IPS-15b (cell line): Measurements from ENCODE around the gene C16orf86.
A peak's percentile ranks its signal among the peaks of the same experiment; 100 is the strongest.

Experiments
- H3K27me3 ChIP-seq: one replicate; pipeline ENCODE4 v1.6.1; 2013; ENCODE audit warnings: low read length; ENCODE audit not compliant: control insufficient read depth, insufficient read depth
- H3K36me3 ChIP-seq: one replicate; pipeline ENCODE4 v1.6.1; 2013; ENCODE audit warnings: low read length; ENCODE audit not compliant: control insufficient read depth, insufficient read depth
- H3K4me1 ChIP-seq: one replicate; pipeline ENCODE4 v1.6.1; 2013; ENCODE audit warnings: mild to moderate bottlenecking, low read length; ENCODE audit not compliant: control insufficient read depth, insufficient read depth
- H3K4me3 ChIP-seq: one replicate; pipeline ENCODE4 v1.5.1; 2013; ENCODE audit warnings: low read depth, low read length
- H3K9ac ChIP-seq: one replicate; pipeline ENCODE4 v1.6.1; 2013; ENCODE audit warnings: low read depth, mild to moderate bottlenecking, low read length
- H3K9me3 ChIP-seq: one replicate; pipeline ENCODE4 v1.6.1; 2013; ENCODE audit warnings: mild to moderate bottlenecking, low read length; ENCODE audit not compliant: control insufficient read depth, insufficient read depth

C16orf86 gene

DNA sequence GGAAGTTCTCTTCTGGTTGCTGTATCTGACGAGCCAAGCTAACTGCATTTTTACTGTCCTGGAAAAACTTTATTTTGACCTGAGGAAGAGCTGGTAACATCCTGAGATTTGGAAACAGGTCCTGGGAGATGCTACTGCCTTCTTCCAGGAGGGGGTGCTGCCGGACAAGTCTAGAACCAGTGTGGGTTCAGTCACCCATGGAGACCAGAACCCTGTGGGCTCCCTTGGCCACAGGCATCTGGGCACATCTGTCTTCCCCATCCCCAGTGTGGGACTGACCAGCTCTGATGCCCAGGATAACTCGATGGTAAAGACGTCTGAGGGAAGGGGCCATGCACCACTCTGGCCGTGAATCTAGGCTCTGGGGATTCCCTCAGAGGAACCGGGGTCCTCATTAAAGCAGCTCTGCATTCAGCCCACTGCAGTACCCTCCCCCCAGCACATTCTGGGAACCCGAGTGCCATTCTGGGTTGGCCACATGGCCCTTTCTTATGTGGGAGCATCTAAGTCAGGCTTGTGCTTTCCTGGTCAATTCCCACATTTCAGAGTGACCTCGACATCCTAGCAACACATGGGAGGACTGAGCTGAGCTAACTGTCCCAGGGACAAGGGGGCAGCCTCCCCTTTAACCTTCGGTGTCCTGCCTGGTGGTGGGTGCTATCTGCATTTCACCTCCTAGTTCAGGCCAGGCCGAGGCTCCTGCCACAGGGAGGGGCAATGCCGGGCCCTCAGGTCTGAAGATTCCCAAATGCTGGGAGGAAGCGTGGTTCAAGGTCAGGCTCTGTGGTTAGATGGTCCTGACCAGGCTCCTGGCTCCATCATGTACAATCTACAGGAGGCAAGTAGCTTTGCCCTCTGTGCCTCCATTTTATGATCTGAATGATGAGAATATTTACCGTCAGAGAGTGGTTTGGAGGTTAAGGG lies 6.4 kb downstream of the C16orf86 start:
- Histone ChIP-seq H3K4me3 (no peak overlapping the region), H3K9me3 (no peaks in the 10 kb centered on the region), H3K36me3 (peaks cover 6% of the 10 kb centered on the region), H3K9ac (peak overlapping the region; percentile 37), H3K4me1 (peaks cover 2% of the 10 kb centered on the region), H3K27me3 (no peaks in the 10 kb centered on the region)

DNA sequence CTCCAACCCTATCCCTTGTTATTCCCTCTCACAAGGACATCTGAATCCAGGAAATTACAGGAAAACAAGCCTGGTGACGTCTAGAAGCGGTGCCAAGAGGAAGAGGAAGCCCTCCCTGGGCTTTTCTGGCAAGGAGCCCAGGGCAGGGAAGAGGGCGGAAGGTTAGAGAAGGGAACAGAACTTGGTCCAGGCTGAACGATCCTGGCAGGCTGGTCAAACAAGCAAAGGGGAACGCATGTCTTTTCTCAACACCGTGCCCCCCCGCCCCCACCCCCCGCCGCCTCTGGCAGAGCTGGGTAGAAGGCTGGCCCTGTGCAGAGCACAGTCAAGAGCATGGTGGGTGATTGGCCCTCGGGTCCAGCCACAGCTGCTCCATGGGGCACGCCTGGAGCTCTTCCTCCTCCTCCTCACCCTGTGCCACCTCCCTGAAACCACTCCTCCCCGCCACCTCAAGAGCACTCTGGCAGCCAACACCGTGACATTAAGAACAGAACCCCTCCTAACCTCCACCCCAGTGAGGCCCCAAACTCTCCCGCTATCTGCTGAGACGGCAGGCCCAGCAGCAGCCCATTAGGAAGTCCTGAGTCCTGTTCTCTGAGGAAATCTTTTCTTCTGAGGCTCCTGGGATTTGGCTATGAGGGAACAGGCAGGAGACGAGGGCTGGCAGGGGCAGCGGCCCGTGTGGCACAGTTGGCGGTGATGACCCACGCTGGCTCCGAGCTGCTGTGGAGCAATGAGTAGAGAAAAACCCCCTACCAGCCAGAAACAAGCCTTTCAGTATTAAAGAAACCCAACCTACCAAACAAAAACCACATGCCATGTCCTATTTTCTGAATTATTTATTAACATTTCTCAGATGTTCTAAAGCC lies 7.3 kb downstream of the C16orf86 start:
- Histone ChIP-seq H3K9me3 (no peaks in the 10 kb centered on the region), H3K4me3 (no peak overlapping the region), H3K27me3 (no peaks in the 10 kb centered on the region), H3K4me1 (peaks cover 2% of the 10 kb centered on the region), H3K36me3 (peaks cover 6% of the 10 kb centered on the region), H3K9ac (no peak overlapping the region)

DNA sequence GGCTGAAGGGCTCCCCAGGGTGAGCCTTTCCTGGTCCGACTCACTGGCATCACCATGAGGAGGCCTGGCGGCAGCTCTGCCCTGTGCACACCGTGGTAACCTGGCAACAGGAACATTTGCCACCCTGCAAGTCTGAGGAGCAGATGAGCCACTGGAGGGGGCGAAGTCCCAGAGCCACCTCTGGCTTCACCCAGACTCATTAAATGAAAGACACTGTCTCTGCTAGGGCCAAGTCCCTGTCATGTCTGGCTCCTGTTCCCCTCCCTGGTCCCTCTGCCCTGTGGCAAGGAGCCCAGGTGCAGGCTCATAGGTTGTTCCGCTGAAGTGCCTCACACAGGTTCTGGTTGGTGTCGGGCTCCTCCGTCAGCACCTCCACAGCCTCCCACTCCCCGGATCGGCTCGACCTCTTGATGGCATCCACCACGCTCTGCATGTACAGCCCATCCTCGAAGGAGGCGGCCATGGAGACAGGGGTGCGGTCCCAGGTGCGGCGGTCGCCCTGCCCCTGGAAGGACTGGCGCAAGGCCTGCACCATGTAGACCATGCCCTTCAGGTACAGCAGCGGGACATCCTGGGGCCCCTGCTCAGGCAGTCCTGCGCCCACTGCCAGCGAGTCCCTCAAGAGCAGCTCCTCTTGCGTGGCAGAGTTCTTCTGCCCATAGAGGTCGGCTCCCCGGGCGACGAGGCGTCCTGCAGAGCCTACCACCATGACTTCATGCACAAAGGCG lies 8.4 kb downstream of the C16orf86 start:
- H3K4me1 ChIP-seq: peaks cover 2% of the 10 kb centered on the region
- H3K27me3 ChIP-seq: no peaks in the 10 kb centered on the region
- no peak overlapping the region for H3K9ac ChIP-seq
- peaks cover 6% of the 10 kb centered on the region for H3K36me3 ChIP-seq
- no peak overlapping the region for H3K4me3 ChIP-seq
- no peaks in the 10 kb centered on the region for H3K9me3 ChIP-seq

- no peak overlapping the region for H3K4me3 ChIP-seq
- no peak overlapping the region for H3K9ac ChIP-seq
- no peaks in the 10 kb centered on the region for H3K9me3 ChIP-seq
- no peaks in the 10 kb centered on the region for H3K27me3 ChIP-seq
- H3K4me1 ChIP-seq: peaks cover 2% of the 10 kb centered on the region
- peaks cover 6% of the 10 kb centered on the region for H3K36me3 ChIP-seq
Measured at GRCh38 chr16:67675579-67675935, 8.9 kb downstream of the C16orf86 start.

DNA sequence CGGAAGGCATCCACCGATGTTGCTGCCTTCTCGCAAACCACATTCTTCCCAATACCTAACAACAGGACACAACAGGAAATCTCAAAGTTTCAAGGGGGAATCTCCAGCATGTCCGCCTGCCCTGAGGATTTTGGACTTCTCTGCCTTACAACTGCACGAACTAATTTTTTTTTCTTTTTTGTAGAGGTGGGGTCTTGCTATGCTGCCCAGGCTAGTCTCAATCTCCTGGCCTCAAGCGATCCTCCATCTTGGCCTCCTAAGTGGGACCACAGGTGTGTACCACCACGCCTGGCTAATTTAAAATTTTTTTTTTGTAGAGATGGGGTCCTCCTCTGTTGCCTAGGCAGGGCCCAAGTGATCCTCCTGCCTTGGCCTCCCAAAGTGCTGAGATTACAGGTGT lies 9.4 kb downstream of the C16orf86 start:
- H3K27me3 ChIP-seq: no peaks in the 10 kb centered on the region
- no peak overlapping the region for H3K9ac ChIP-seq
- H3K9me3 ChIP-seq: no peaks in the 10 kb centered on the region
- peaks cover 2% of the 10 kb centered on the region for H3K4me1 ChIP-seq
- H3K36me3 ChIP-seq: peaks cover 6% of the 10 kb centered on the region
- no peak overlapping the region for H3K4me3 ChIP-seq

- Histone ChIP-seq H3K36me3 (peaks cover 6% of the 10 kb centered on the region), H3K27me3 (no peaks in the 10 kb centered on the region), H3K9me3 (no peaks in the 10 kb centered on the region), H3K4me1 (peaks cover 2% of the 10 kb centered on the region), H3K4me3 (no peak overlapping the region), H3K9ac (no peak overlapping the region)
Measured at GRCh38 chr16:67676516-67676915, 9.9 kb downstream of the C16orf86 start.

DNA sequence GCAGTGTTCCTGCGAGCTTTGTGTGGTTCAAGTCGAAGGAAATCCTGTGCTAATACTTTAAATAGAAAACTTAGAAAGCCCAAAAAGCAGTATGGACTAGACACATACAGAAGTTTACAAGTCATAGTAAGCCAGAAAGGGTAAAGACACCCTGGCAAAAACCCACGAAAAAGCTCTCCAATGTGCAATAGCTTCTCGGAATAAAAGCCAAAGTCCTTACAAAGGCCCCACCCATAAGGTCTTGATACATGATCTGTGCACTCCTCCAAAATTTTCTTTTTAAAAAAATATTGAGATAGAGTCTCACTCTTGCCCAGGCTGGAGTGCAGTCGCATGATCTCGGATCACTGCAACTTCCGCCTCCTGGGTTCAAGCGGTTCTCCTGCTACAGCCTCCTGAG lies 10.3 kb downstream of the C16orf86 start:
- H3K27me3 ChIP-seq: no peaks in the 10 kb centered on the region
- H3K4me1 ChIP-seq: peaks cover 2% of the 10 kb centered on the region
- H3K9me3 ChIP-seq: no peaks in the 10 kb centered on the region
- no peak overlapping the region for H3K4me3 ChIP-seq
- no peak overlapping the region for H3K9ac ChIP-seq
- peaks cover 6% of the 10 kb centered on the region for H3K36me3 ChIP-seq

DNA sequence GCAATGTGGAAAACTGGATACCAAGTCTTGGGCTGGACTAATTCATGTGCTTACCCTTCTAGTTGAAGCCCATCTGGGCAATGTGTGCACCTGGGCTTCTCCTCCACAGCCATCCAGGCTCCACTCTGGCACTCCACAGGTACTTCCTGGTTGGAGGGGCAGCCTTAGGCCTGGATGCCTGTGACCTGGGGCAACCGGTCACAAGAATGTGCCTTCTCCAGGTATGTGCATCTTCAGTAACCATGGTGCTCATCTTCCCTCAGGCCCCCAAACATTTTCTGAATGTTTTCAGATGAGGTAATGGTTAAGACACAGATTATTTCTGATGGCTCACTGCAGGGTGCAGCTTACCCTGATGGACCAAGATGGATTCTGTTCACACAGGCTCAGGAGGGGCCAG lies 11.1 kb downstream of the C16orf86 start:
- Histone ChIP-seq H3K9ac (no peak overlapping the region), H3K36me3 (peaks cover 6% of the 10 kb centered on the region), H3K4me3 (no peak overlapping the region), H3K4me1 (peaks cover 2% of the 10 kb centered on the region), H3K9me3 (no peaks in the 10 kb centered on the region), H3K27me3 (no peaks in the 10 kb centered on the region)

DNA sequence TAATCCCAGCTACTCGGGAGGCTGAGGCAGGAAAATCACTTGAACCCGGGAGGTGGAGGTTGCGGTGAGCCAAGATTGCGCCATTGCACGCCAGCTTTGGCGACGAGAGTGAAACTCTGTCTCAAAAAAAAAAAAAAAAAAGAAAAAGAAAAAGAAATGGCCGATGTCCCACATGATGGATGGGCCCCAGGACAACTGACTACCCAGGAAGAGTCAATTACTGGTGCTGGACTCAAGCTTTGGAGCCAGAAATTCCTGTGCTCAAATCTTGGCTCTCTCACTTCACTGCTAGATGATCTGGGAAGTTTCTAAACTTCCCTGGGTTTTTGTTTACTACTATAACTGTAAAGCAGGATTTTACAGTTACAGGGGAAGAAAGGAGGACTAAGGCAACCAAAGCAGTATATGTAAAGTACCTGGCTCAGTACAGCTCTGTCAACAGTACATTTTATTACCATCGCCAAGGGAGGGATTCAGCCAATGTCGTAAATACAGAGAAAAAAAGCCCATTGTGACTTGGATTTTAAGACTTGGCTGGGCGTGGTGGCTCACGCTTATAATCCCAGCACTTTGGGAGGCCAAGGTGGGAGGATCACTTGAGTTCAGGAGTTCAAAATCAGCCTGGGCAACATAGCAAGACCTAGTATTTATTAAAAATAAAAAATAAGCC lies 11.9 kb downstream of the C16orf86 start:
- no peak overlapping the region for H3K4me3 ChIP-seq
- no peaks in the 10 kb centered on the region for H3K4me1 ChIP-seq
- no peaks in the 10 kb centered on the region for H3K27me3 ChIP-seq
- H3K36me3 ChIP-seq: peaks cover 6% of the 10 kb centered on the region
- no peaks in the 10 kb centered on the region for H3K9me3 ChIP-seq
- H3K9ac ChIP-seq: no peak overlapping the region

DNA sequence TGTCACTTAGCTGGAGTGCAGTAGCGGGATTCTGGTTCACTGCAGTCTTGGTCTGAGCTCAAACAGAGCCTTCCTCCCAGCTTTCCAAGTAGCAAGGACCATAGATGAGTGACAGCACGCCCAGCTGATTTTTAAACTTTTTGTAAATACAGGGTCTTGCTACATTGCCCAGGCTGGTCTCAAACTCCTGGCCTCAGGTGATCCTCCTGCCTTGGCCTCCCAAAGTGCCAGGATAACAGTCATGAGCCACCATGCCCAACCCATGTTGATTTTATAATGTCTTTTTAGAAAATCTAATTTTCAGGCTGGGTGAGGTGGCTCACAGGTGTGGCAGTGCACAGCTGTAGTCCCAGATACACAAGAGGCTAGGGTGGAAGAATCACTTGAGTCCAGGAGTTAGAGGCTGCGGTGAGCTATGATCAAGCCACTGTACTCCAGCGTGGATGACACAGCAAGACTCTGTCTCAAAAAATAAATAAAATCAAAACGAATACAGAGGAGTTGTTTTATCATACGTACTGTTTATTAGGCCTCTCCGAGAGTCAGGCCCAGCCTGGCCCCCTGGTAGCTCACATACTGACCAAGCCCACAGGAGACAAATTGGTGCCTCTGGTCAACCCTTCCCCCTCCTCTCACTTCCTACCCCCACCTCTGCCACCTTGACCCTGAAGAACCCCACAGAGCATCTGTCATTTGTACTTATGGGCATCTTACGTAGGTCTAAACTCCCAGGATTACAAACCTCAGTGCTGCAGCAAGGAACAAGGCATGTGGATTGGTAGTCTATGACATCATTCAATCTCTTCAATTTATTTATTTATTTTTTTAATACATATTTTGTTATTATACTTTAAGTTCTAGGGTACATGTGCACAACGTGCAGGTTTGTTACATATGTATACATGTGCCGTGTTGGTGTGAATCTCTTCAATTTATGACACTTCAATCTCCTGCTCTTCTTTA lies 13.6 kb downstream of the C16orf86 start:
- no peaks in the 10 kb centered on the region for H3K4me1 ChIP-seq
- H3K9me3 ChIP-seq: no peaks in the 10 kb centered on the region
- H3K9ac ChIP-seq: no peak overlapping the region
- peaks cover 12% of the 10 kb centered on the region for H3K36me3 ChIP-seq
- H3K4me3 ChIP-seq: no peak overlapping the region
- H3K27me3 ChIP-seq: no peaks in the 10 kb centered on the region
